Measurements from ENCODE around the gene PIKFYVE. TPM values are rescaled to one million over a fixed set of nuclear protein-coding genes. Genes with fewer than 3 reads are reported as not detected.

PIKFYVE gene
- total RNA-seq, 4 donors from 2014 or later = 19.1 to 29.7 (median 22.8) TPM

- no peak for DNase-seq (ENCODE audit: extremely low spot score)
- peak overlapping the region in 3 of 4 donors; percentile 6 to 49 (median 15) for H3K27ac ChIP-seq (replicated peaks in 1 of 4)
- WGBS = 18% methylated on average over 1 of the region's 1 CpG
These were observed 91.0 kb downstream of the PIKFYVE start for GRCh38 chr2:208356846-208357574.

GRCh38 chr2:208358758-208359631 lies 92.9 kb downstream of the PIKFYVE start:
- WGBS = 79% methylated on average over 10 of the region's 10 CpGs
- H3K27ac ChIP-seq (replicated peaks in 1 of 4) = no peak overlapping the region
- DNase-seq (ENCODE audit: extremely low spot score) = no peak
- H3K4me3 ChIP-seq = no peak overlapping the region
- no peak for TF ChIP-seq POLR2AphosphoS5 (IDR thresholded peaks at IDR 0.05)
- TF ChIP-seq CTCF (IDR thresholded peaks at IDR 0.05) = no peak
- no peak for TF ChIP-seq POLR2A (IDR thresholded peaks at IDR 0.05; ENCODE audit: low read depth)
- TF ChIP-seq EP300 (IDR thresholded peaks at IDR 0.05) = no peak
- peaks cover 11 to 28% (median 23%) of the 10 kb centered on the region in 4 donors for H3K36me3 ChIP-seq
- peaks cover 0 to 20% (median 13%) of the 10 kb centered on the region in 4 donors for H3K4me1 ChIP-seq
- H3K9me3 ChIP-seq = no peaks in the 10 kb centered on the region
- H3K27me3 ChIP-seq = no peaks in the 10 kb centered on the region
- intact Hi-C loops (cut with DNase I) = no loop called here

More at GRCh38 chr2:208356846-208357574, 91.0 kb downstream of the PIKFYVE start:
- no peak for TF ChIP-seq EP300 (IDR thresholded peaks at IDR 0.05)
- no peak for TF ChIP-seq CTCF (IDR thresholded peaks at IDR 0.05)
- no peak for TF ChIP-seq POLR2A (IDR thresholded peaks at IDR 0.05; ENCODE audit: low read depth)
- TF ChIP-seq POLR2AphosphoS5 (IDR thresholded peaks at IDR 0.05) = no peak
- Histone ChIP-seq H3K36me3 (peaks cover 21 to 47% (median 41%) of the 10 kb centered on the region in 4 donors), H3K27me3 (no peaks in the 10 kb centered on the region), H3K4me1 (peaks cover 0 to 20% (median 13%) of the 10 kb centered on the region in 4 donors), H3K4me3 (peak overlapping the region in 1 of 4 donors; percentile 14), H3K9me3 (no peaks in the 10 kb centered on the region)
- intact Hi-C loops (cut with DNase I) = no loop called here

GRCh38 chr2:208359632-208359986 lies 93.6 kb downstream of the PIKFYVE start:
- WGBS = 86% methylated on average over 14 of the region's 17 CpGs
- intact Hi-C loops (cut with DNase I) = no loop called here
- H3K9me3 ChIP-seq = no peaks in the 10 kb centered on the region
- H3K27ac ChIP-seq (replicated peaks in 1 of 4) = no peak overlapping the region
- no peaks in the 10 kb centered on the region for H3K27me3 ChIP-seq
- H3K4me1 ChIP-seq = peaks cover 0 to 20% (median 13%) of the 10 kb centered on the region in 4 donors
- TF ChIP-seq CTCF (IDR thresholded peaks at IDR 0.05) (no peak), POLR2AphosphoS5 (IDR thresholded peaks at IDR 0.05) (no peak), POLR2A (IDR thresholded peaks at IDR 0.05; ENCODE audit: low read depth) (no peak), EP300 (IDR thresholded peaks at IDR 0.05) (no peak)
- no peak overlapping the region for H3K4me3 ChIP-seq
- peaks cover 5 to 21% (median 16%) of the 10 kb centered on the region in 4 donors for H3K36me3 ChIP-seq
- DNase-seq (ENCODE audit: extremely low spot score) = no peak

GRCh38 chr2:208360259-208361076 lies 94.4 kb downstream of the PIKFYVE start:
- DNase-seq (ENCODE audit: extremely low spot score) = no peak
- Histone ChIP-seq H3K27me3 (no peaks in the 10 kb centered on the region), H3K9me3 (peaks cover 0 to 7% (median 2%) of the 10 kb centered on the region in 4 donors), H3K4me3 (no peak overlapping the region), H3K4me1 (peaks cover 0 to 20% (median 13%) of the 10 kb centered on the region in 4 donors), H3K27ac (replicated peaks in 1 of 4) (no peak overlapping the region), H3K36me3 (peaks cover 0 to 13% (median 8%) of the 10 kb centered on the region in 4 donors)
- TF ChIP-seq EP300 (IDR thresholded peaks at IDR 0.05) = no peak
- WGBS = 93% methylated on average over 20 of the region's 48 CpGs
- intact Hi-C loops (cut with DNase I) = no loop called here

Data from esophagus muscularis mucosa (tissue), 4 donors.